Measurements from ENCODE around the gene C20orf141. TPM values are rescaled to one million over a fixed set of nuclear protein-coding genes. Genes with fewer than 3 reads are reported as not detected.

The C20orf141 gene
- total RNA-seq, 1 experiment from 2014 or later, result not detected

DNA sequence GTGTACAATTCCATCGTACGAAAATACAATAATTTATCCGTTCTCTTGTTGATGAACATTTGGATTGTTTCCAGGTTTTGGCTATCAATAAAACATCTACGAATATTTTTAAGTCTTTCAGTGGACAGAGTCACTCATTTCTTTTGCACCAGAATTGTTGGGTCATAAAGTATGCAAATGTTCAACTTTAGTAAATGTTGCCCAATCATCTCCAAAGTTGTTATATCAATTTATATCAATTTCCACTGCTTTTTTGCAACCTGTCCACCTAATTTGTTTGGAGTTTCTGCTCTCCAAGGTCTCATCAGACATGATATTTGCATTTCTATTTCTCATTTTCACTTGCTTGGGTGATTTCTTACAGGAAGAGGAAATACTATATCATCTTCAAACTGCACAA lies 11.9 kb downstream of the C20orf141 start:
- H3K27me3 Mint-ChIP-seq (ENCODE audit: low read depth), result peaks cover 44% of the 10 kb centered on the region
- Histone ChIP-seq H3K79me2 (ENCODE audit: insufficient read depth, low read length) (no peaks in the 10 kb centered on the region), H2BK120ac (ENCODE audit: low read depth, low read length, poor library complexity, severe bottlenecking) (no peak overlapping the region), H3K23me2 (ENCODE audit: insufficient read length, low read depth, low read length, poor library complexity, severe bottlenecking) (no peaks in the 10 kb centered on the region), H4K91ac (ENCODE audit: insufficient read length, low read depth, low read length) (no peak overlapping the region), H3T11ph (ENCODE audit: low read length) (no peak overlapping the region), H2AK5ac (ENCODE audit: insufficient read length, low read length) (no peak overlapping the region), H3K4me2 (ENCODE audit: insufficient read depth, insufficient read length, low read length) (no peak overlapping the region), H4K20me1 (ENCODE audit: control insufficient read depth, insufficient read depth, insufficient read length) (no peaks in the 10 kb centered on the region), H3K4me1 (ENCODE audit: insufficient read depth, low read length) (no peaks in the 10 kb centered on the region), H4K5ac (ENCODE audit: insufficient read length, low read depth, low read length) (no peak overlapping the region), H3K79me1 (ENCODE audit: insufficient read depth, low read depth, low read length, poor library complexity, severe bottlenecking) (no peaks in the 10 kb centered on the region), H3K9me3 (ENCODE audit: control insufficient read depth, low read depth, low read length) (no peaks in the 10 kb centered on the region), H3K27me3 (ENCODE audit: insufficient read depth, low read length) (peaks cover 2% of the 10 kb centered on the region; the same call in 1 of the 2 replicates), H3K14ac (ENCODE audit: insufficient read depth, low read length) (no peak overlapping the region), H3K27ac (ENCODE audit: insufficient read length, low read depth, low read length) (no peak overlapping the region), H3K9ac (ENCODE audit: extremely low read depth, insufficient read length, low read length) (no peak overlapping the region), H3K18ac (ENCODE audit: insufficient read length, low read depth, low read length) (no peak overlapping the region), H4K8ac (replicated peaks; ENCODE audit: insufficient read length, low read depth, low read length) (no peak overlapping the region), H2BK20ac (ENCODE audit: low read depth, low read length, poor library complexity, severe bottlenecking) (no peak overlapping the region), H2BK15ac (ENCODE audit: low read depth, low read length) (no peak overlapping the region), H3K4ac (ENCODE audit: low read depth, low read length) (no peak overlapping the region), H3K56ac (ENCODE audit: insufficient read length, low read depth, low read length) (no peak overlapping the region), H3K23ac (ENCODE audit: insufficient read length, low read depth, low read length) (no peak overlapping the region), H2AFZ (ENCODE audit: low read length) (no peak overlapping the region), H2BK5ac (ENCODE audit: insufficient read length, low read length) (no peak overlapping the region), H2BK12ac (ENCODE audit: insufficient read length, low read depth, low read length) (no peak overlapping the region)
- no peak for DNase-seq
- peaks cover 6 to 10% of the 10 kb centered on the region in 2 experiments for H3K4me1 Mint-ChIP-seq
- no peak overlapping the region for H3K4me3 Mint-ChIP-seq
- no peak overlapping the region for H3K27ac Mint-ChIP-seq
- no CpG with 5 or more reads among the region's 4 CpGs for WGBS (ENCODE audit: extremely low coverage, insufficient read length, low lambda C conversion rate)
- H3K36me3 Mint-ChIP-seq (ENCODE audit: insufficient read depth in 1 of 3, low read depth in 3 of 3), result no peaks in the 10 kb centered on the region
- 0 out of 5 replicates have a peak, but pooled peaks cover 0 to 1% of the 10 kb centered on the region in 2 experiments for H3K9me3 Mint-ChIP-seq
- TF ChIP-seq, protein P1, sequence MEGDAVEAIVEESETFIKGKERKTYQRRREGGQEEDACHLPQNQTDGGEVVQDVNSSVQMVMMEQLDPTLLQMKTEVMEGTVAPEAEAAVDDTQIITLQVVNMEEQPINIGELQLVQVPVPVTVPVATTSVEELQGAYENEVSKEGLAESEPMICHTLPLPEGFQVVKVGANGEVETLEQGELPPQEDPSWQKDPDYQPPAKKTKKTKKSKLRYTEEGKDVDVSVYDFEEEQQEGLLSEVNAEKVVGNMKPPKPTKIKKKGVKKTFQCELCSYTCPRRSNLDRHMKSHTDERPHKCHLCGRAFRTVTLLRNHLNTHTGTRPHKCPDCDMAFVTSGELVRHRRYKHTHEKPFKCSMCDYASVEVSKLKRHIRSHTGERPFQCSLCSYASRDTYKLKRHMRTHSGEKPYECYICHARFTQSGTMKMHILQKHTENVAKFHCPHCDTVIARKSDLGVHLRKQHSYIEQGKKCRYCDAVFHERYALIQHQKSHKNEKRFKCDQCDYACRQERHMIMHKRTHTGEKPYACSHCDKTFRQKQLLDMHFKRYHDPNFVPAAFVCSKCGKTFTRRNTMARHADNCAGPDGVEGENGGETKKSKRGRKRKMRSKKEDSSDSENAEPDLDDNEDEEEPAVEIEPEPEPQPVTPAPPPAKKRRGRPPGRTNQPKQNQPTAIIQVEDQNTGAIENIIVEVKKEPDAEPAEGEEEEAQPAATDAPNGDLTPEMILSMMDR (conservative IDR thresholded peaks at IDR 0.05), result no peak
